KOPT-K1 (cell line): ENCODE data around the gene FIGNL2.

Experiments used
- H3K27ac ChIP-seq: fragments of 200-600 bp; sonication (generic); 2 replicates; pipeline ENCODE4 v1.5.1; 2016; ENCODE audit warnings: antibody characterized with exemption, mild to moderate bottlenecking, low read depth, low read length; ENCODE audit not compliant: poor library complexity, severe bottlenecking
- H3K36me3 ChIP-seq: fragments of 200-600 bp; sonication (generic); 2 replicates; pipeline ENCODE4 v1.5.1; 2017; ENCODE audit warnings: antibody characterized with exemption, mild to moderate bottlenecking, low read length, moderate library complexity; ENCODE audit not compliant: insufficient read depth
- H3K9me3 ChIP-seq: fragments of 200-600 bp; sonication (generic); 2 replicates; pipeline ENCODE4 v1.5.1; 2017; ENCODE audit warnings: antibody characterized with exemption, low read length, mild to moderate bottlenecking; ENCODE audit not compliant: insufficient read depth, poor library complexity, severe bottlenecking

FIGNL2 gene

GRCh38 chr12:51822261-51822616, 26.3 kb downstream of the FIGNL2 start:
- H3K9me3 ChIP-seq = no peaks in the 10 kb centered on the region
- no peaks in the 10 kb centered on the region for H3K36me3 ChIP-seq
- H3K27ac ChIP-seq = peak overlapping the region; percentile 92

GRCh38 chr12:51821440-51822260, 26.9 kb downstream of the FIGNL2 start:
- Histone ChIP-seq H3K9me3 (no peaks in the 10 kb centered on the region), H3K27ac (peak overlapping the region; percentile 92), H3K36me3 (no peaks in the 10 kb centered on the region)

- no peaks in the 10 kb centered on the region for H3K9me3 ChIP-seq
- no peaks in the 10 kb centered on the region for H3K36me3 ChIP-seq
- H3K27ac ChIP-seq = peak overlapping the region; percentile 92
Observed at GRCh38 chr12:51820526-51821439, 27.7 kb downstream of the FIGNL2 start.

- peak overlapping the region; percentile 92 for H3K27ac ChIP-seq
- no peaks in the 10 kb centered on the region for H3K36me3 ChIP-seq
- no peaks in the 10 kb centered on the region for H3K9me3 ChIP-seq
Observed at GRCh38 chr12:51819736-51820525, 28.6 kb downstream of the FIGNL2 start.

GRCh38 chr12:51818566-51819300, 29.8 kb downstream of the FIGNL2 start:
- Histone ChIP-seq H3K36me3 (no peaks in the 10 kb centered on the region), H3K9me3 (no peaks in the 10 kb centered on the region), H3K27ac (no peak overlapping the region)

- H3K27ac ChIP-seq = no peak overlapping the region
- no peaks in the 10 kb centered on the region for H3K9me3 ChIP-seq
- H3K36me3 ChIP-seq = no peaks in the 10 kb centered on the region
Observed at GRCh38 chr12:51818086-51818485, 30.4 kb downstream of the FIGNL2 start.

GRCh38 chr12:51817027-51817953, 31.2 kb downstream of the FIGNL2 start:
- Histone ChIP-seq H3K9me3 (no peaks in the 10 kb centered on the region), H3K27ac (no peak overlapping the region), H3K36me3 (no peaks in the 10 kb centered on the region)

- H3K27ac ChIP-seq = no peak overlapping the region
- H3K36me3 ChIP-seq = no peaks in the 10 kb centered on the region
- H3K9me3 ChIP-seq = no peaks in the 10 kb centered on the region
Observed at GRCh38 chr12:51815571-51815970, 32.9 kb downstream of the FIGNL2 start.

- no peak overlapping the region for H3K27ac ChIP-seq
- H3K9me3 ChIP-seq = no peaks in the 10 kb centered on the region
- H3K36me3 ChIP-seq = no peaks in the 10 kb centered on the region
Observed at GRCh38 chr12:51814311-51815088, 34.0 kb downstream of the FIGNL2 start.

GRCh38 chr12:51813931-51814310, 34.6 kb downstream of the FIGNL2 start:
- Histone ChIP-seq H3K36me3 (no peaks in the 10 kb centered on the region), H3K27ac (no peak overlapping the region), H3K9me3 (no peaks in the 10 kb centered on the region)

GRCh38 chr12:51812871-51813270, 35.6 kb downstream of the FIGNL2 start:
- Histone ChIP-seq H3K27ac (no peak overlapping the region), H3K36me3 (no peaks in the 10 kb centered on the region), H3K9me3 (no peaks in the 10 kb centered on the region)

GRCh38 chr12:51811203-51812202, 37.0 kb downstream of the FIGNL2 start:
- H3K9me3 ChIP-seq = no peaks in the 10 kb centered on the region
- no peak overlapping the region for H3K27ac ChIP-seq
- no peaks in the 10 kb centered on the region for H3K36me3 ChIP-seq
